HG03095 (cell line): ENCODE results near the gene ERC2.
"Not testable (repeated sequence)": the region's sequence is repeated elsewhere in the genome, so short reads cannot be mapped to it uniquely, and the experiment has no call there.

Experiments used
- ATAC-seq: cut with Tn5 transposase; IDR thresholded peaks from one replicate; pipeline ENCODE4 v1.9.1; 2021; ENCODE audit warnings: moderate library complexity; ENCODE audit not compliant: unreplicated experiment

Gene ERC2

GRCh38 chr3:55519019-55519418 is 949.2 kb downstream of the ERC2 start:
- no peak for ATAC-seq

- no peak for ATAC-seq
Measured at GRCh38 chr3:55518451-55518850, 949.8 kb downstream of the ERC2 start.

- ATAC-seq = no peak
Measured at GRCh38 chr3:55516392-55517030, 951.8 kb downstream of the ERC2 start.

GRCh38 chr3:55515550-55516246 is 952.6 kb downstream of the ERC2 start:
- no peak for ATAC-seq

- no peak for ATAC-seq
Measured at GRCh38 chr3:55514962-55515361, 953.3 kb downstream of the ERC2 start.

GRCh38 chr3:55512571-55513343 is 955.5 kb downstream of the ERC2 start:
- no peak for ATAC-seq

- no peak for ATAC-seq
Measured at GRCh38 chr3:55511895-55512570, 956.2 kb downstream of the ERC2 start.

- no peak for ATAC-seq
Measured at GRCh38 chr3:55508335-55508734, 959.9 kb downstream of the ERC2 start.

GRCh38 chr3:55507808-55508207 is 960.5 kb downstream of the ERC2 start:
- ATAC-seq = no peak

- no peak for ATAC-seq
Measured at GRCh38 chr3:55505776-55506175, 962.5 kb downstream of the ERC2 start.

- not testable (repeated sequence) for ATAC-seq
Measured at GRCh38 chr3:55505102-55505501, 963.2 kb downstream of the ERC2 start.

GRCh38 chr3:55501905-55502304 is 966.4 kb downstream of the ERC2 start:
- ATAC-seq = no peak

GRCh38 chr3:55500555-55501330 is 967.5 kb downstream of the ERC2 start:
- ATAC-seq = no peak

GRCh38 chr3:55498520-55498919 is 969.7 kb downstream of the ERC2 start:
- ATAC-seq = no peak

- no peak for ATAC-seq
Measured at GRCh38 chr3:55497250-55497649, 971.0 kb downstream of the ERC2 start.

GRCh38 chr3:55494976-55495375 is 973.3 kb downstream of the ERC2 start:
- ATAC-seq = no peak

GRCh38 chr3:55492976-55493375 is 975.3 kb downstream of the ERC2 start:
- no peak for ATAC-seq

- no peak for ATAC-seq
Measured at GRCh38 chr3:55491296-55491816, 976.9 kb downstream of the ERC2 start.

GRCh38 chr3:55490276-55490913 is 977.9 kb downstream of the ERC2 start:
- ATAC-seq = no peak

- no peak for ATAC-seq
Measured at GRCh38 chr3:55489798-55490132, 978.5 kb downstream of the ERC2 start.
